Stimulated activated CD4-positive, alpha-beta T cell treated with anti-CD3 and anti-CD28 coated beads, Interleukin-1b, Interleukin-23, amount 100 ng/mL, for 24 hours (primary cell): ENCODE results near the gene C9orf85.
"Not testable (repeated sequence)": the region's sequence is repeated elsewhere in the genome, so short reads cannot be mapped to it uniquely, and the experiment has no call there.

Experiments
- DNase-seq, 4 experiments: peaks; one replicate each; pipeline ENCODE4 v3.0.0-alpha.2; 2020; ENCODE audit warnings: low read depth in 4 of 4, low spot score in 1 of 4

C9orf85 gene

DNA sequence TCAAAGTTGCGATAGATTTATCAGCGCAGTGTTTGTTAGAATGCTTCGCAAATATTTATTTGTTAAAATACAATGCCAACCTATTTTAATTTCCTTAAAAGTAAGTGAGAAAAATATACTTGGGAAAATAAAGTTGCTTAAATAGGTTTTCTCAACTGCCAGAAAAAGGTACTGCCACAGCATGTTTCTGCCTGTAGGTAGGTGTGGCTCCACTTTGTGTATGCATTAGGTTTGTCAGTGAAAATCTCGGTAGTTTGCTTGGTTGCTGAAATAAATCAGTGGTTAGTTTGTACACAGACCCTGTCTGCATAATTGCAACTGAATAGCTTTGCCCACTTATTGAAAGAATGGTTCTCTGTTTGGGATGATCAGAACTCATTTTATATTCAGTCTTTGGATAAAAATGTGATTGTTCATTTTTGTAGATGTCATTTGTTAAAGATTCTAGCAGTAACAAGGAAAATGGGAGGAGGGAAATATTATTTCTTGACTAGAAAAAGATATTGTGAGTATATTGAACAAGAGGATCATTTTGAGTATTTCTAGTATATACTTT, 25.7 kb downstream of the C9orf85 start:
- no peak for DNase-seq

DNA sequence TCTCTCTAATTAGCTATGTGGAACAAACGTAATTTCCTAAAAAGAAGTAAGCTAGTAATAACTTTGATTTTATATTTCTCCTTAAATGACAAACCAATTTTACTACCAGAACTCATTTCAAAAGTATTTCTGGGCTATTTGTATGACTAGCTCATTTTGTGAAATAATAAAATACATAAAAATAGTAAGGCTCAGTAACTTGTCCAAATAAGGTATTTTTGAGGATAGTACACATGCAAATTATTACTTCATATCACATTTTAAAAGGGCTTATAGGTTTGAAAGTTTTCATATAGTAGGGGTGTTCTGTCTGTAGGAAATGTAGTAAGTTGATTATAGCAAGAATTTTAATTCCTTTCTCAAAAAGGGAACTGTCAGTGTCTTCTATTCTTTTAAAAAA, 26.5 kb downstream of the C9orf85 start:
- DNase-seq, result no peak

DNA sequence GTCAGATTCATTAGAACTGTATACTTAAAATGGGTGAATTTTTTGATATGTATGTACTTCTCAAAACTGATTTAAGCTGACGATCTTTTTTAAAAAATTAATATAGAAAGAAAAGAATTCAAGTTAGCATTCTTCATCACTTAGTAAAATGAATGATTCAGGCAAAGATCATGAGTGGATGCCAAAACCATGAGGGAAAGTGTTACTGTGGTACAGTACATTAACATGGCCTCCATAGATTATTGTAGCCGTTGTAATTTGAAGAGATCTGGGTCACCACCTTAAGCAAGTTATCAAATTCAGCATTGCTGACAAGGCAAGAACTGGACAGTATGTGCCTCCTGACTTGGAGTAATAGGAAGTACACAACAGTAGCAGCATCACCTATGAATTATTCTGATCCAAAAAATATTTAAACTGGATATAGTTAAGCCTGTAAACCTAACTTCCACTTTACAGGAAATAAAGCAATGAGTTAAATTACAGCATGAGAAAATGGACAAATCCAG, 29.7 kb downstream of the C9orf85 start:
- DNase-seq, result no peak

DNA sequence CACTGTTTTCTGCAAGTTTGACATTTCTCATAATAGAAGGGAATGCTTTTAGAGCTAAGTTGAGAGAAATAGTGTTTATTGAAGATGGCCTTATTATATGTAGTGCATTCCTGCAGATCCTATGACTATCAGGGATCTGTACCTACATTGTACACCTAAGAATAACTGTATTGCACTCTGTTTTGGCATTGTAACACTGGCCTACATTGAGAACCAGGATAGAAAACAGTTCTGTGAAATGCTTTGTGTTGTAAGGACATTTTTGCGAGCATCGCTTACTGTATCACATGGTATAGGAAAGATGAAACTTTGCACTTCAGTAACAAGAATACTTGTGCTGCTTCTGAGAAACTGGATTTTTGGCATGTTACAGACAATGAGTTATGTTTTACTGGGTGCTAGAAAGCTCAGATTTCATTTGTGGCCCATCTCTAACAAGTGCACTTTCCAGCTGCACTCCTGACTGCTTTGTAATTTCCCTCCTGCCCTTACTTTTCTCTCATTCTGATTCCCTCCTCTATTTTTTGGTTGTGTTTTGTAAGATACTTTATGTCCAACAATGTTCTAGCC, 30.6 kb downstream of the C9orf85 start:
- DNase-seq, result no peak

GRCh38 chr9:71944754-71945375, 33.4 kb downstream of the C9orf85 start:
- DNase-seq, result no peak

GRCh38 chr9:71954652-71955051, 43.2 kb downstream of the C9orf85 start:
- not testable (repeated sequence) for DNase-seq

GRCh38 chr9:71955300-71955915, 44.0 kb downstream of the C9orf85 start:
- no peak for DNase-seq

DNA sequence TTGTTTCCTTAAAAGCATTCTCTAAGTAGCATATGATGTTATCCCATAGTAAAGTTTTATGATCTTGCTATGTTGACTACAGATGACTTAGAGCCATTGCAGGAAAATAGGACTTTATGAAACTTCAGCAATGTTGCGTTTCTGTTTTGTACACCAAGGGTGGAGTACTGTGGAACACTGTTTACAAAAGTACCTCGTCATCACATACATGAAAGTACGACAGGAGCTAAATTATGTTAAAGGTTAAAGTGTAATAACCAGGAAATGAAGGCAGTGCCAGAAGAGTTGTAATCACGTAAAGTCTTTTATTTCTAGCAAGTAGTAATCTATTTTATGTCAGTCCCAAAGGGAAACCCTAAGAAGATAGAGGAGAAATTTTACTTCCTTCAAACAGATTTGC, 50.9 kb downstream of the C9orf85 start:
- DNase-seq, result no peak

DNA sequence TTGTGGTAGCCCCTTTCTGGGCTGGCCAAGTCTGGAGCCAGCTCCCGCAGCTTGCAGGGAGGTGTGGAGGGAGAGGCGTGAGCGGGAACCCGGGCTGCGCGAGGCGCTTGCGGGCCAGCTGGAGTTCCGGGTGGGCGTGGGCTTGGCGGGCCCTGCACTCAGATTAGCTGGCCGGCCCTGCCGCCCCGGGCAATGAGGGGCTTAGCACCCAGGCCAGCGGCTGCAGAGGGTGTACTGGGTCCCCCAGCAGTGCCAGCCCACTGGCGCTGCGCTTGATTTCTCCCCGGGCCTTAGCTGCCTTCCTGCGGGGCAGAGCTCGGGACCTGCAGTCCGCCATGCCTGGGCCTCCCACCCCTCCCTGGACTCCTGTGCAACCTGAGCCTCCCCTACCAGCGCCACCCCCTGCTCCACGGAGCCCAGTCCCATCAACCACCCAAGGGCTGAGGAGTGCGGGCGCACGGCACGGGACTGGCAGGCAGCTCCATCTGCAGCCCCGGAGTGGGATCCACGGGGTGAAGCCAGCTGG, 52.1 kb downstream of the C9orf85 start:
- not testable (repeated sequence) for DNase-seq

DNA sequence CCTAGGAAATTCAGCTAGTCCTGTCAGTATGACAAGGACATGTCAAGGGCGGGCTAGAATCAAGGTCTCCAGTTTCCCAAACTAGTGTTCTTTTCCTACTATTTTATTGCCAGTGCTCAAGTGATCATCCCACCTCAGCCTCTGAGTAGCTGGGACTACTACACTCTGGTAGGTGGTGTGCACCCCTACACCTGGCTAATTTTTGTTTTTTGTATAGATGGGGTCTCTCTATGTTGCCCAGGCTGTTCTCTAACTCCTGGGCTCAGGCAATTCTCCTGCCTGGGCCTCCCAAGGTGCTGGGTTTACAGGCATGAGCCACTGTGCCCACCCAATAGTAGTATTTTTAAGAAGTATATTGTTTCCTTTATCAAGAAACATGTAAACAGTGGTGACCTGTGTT, 54.0 kb downstream of the C9orf85 start:
- DNase-seq, result no peak

GRCh38 chr9:71966601-71967000, 55.2 kb downstream of the C9orf85 start:
- DNase-seq, result no peak

DNA sequence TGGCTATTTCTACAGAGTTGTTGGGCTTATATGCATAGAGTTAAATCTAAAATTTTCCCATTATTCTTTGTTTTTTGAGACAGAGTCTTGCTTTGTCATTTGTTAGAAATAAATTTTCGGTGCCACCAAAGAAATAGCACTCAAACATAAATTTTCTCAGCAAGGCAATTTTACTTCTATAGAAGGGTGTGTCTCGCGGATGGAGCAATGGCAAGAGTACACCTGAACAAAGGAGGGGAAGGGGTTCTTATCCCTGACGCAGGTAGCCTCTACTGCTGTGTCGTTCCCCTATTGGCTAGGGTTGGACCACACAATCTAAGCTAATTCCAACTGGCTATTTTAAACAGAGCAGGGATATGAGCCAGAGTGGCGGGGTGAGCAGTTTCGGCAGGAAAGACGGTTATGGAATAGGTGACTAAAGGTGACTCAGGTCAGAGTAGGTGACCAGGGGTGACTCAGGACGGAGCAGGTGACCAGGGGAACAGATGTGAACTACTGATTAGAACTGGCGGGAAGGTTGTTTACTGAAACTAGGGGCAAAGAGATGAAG, 57.2 kb downstream of the C9orf85 start:
- no peak for DNase-seq

GRCh38 chr9:71975833-71976232, 64.4 kb downstream of the C9orf85 start:
- DNase-seq, result no peak

DNA sequence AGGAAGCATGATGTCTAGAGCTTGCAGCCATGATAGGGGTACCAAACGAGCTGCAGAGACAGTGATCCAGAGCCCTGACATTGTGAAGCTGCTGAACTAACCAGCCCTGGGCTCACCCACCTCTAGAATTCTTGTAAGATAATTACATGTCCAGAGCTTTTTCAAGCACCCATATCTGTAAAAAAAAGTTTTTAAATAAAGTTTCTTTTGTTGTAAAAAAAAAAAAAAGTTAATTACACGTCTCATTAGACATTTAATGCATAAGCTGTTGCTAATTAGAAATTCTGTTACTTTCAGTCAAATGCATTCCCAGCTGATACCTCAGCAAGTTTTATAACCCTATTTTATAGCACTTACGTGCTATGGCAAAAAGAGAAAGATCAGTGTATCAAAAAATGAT, 65.6 kb downstream of the C9orf85 start:
- no peak for DNase-seq

- DNase-seq, result no peak
Measured at GRCh38 chr9:71980266-71981190, 69.1 kb downstream of the C9orf85 start.

GRCh38 chr9:71981944-71982343, 70.5 kb downstream of the C9orf85 start:
- DNase-seq, result no peak

GRCh38 chr9:71984403-71984802, 73.0 kb downstream of the C9orf85 start:
- DNase-seq, result no peak

DNA sequence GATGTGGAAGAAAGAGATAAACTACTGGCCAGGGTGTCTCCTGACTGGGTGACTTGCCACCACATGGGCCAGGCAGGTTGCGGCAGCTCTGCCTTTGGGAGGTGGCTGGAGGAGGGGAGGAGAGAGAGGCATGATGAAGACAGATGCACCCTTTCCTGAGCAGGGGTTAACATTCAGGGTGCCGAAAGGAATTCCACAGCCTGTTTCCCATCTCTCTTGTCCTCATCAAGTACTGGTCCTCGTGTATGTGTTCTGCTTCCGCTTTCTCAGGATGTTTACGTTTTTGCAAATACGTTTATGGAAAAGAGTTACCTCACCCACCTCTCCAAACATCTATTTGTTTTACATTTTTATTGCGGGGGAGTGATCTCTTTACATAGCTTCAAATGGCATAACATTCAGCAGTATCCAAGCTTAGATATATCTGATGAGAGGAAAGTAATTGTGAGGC, 73.4 kb downstream of the C9orf85 start:
- no peak for DNase-seq

DNA sequence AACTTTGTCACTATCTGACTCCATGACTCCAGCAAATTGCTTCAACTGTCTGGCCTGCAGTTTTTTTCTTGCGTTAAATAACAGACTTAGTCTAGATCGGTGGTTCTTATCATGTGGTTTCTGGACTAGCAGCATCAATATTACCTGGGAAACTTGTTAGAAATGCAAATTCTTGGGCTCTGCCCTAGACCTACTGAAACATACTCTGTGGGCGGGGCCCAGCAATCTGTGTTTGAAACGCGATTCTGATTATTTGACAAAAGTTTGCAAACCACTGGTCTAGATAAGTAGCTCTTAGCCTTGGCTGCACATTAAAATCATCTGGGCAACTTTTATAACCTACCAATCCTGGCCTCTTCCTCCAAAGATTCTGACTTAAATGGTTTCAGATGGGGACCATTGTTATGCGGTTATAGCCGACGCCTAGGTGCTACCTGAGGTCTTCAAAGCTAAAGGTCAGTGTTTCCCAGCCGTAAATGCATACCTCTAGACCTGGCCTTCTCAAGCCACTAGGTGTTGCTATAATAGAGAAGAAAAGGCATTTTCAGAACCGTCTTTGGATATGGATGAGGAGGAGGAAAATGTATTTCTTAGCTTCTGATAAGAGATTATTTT, 74.0 kb downstream of the C9orf85 start:
- DNase-seq, result no peak

GRCh38 chr9:71986900-71987299, 75.5 kb downstream of the C9orf85 start:
- DNase-seq, result no peak
